HG02973 (cell line): ENCODE measurements around the gene HMCN2.
"Not testable (repeated sequence)": the region's sequence is repeated elsewhere in the genome, so short reads cannot be mapped to it uniquely, and the experiment has no call there.

Experiments used
- ATAC-seq: cut with Tn5 transposase; IDR thresholded peaks from one replicate; pipeline ENCODE4 v1.9.1; 2021; ENCODE audit warnings: moderate library complexity; ENCODE audit not compliant: unreplicated experiment

The HMCN2 gene

GRCh38 chr9:130262771-130263170 lies 2.8 kb upstream of the HMCN2 start:
- ATAC-seq = no peak

- ATAC-seq = no peak
Measured at GRCh38 chr9:130263601-130264413, 1.8 kb upstream of the HMCN2 start.

DNA sequence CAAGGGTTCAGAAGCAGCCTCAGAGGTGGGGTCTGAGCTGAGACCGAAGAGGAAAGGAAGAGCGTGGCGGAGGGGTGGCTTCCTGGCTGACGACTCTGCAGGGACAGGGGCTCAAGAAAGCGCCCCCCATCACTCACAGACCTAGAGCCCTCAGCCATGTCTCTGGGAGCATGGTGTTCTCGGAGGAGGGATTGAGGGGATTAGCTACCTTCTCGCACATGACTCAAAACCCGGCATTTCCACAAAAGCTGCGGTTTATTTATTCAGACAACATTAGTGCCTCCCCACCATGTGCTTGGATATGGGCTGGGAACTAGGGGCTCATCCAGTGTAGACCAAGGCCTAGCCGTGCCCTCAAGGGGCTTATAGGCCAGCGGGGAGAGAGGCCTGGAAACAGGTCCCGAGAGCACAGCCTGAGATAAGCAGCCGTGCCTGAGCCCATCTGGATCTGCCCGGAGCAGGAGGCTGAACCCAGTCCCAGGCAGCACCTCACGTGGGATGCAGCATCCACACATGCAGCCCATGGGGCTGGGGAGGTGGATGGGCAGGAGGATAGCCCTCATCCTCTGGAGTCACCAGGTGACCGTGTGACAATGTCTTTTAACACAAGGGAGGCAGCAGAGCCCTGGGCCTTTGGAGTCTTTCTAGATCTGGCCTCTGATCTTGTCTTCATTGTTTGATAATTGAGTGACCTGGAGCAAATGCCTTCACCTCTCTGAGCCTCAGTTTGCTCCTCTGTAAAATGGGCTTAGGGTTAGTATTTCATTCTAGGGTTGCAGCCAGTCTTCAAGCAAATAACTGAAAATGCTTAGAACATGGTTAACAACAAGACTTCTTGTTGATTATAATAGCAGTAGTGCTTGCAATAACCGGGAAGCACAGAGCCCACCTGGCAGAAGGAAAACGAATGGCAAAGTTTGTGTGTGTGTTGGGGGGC lies 878 bp upstream of the HMCN2 start:
- ATAC-seq = no peak

- no peak for ATAC-seq
Measured at GRCh38 chr9:130266236-130267098, 907 bp downstream of the HMCN2 start.

GRCh38 chr9:130267930-130268329 lies 2.4 kb downstream of the HMCN2 start:
- ATAC-seq = no peak

DNA sequence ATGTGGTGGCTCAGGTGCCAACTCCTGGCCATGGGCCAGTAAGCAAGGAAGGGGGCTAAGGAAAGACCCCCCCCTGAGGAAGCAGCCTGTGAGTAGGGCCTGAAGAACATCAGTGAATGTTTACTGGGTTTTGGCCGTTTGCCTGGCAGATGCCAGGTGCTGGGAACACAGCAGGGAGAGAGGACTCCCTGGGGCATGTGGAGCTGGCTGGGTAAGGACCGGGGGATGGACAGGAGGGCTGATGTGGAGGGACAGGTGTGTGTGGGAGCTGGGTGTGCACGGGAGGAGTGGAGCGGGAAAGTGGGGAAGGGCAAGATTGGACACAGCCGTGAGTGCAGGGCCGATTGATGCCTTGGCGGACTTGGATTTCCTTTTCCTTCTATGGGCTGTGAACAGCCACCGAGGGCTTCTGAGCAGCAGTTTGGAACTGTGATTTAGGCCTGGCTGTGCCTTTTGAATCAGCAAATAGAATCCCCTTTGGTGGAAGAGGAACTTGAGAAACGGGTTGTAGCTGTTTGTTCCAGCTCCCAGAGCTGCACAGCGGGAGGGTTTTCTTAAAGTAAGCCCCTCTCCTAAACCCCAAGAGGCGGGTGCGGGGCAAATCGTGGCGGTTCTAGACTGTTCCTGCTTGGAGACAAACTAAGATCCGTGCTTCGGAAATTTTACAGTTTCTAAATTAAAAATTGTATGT lies 3.1 kb downstream of the HMCN2 start:
- no peak for ATAC-seq

DNA sequence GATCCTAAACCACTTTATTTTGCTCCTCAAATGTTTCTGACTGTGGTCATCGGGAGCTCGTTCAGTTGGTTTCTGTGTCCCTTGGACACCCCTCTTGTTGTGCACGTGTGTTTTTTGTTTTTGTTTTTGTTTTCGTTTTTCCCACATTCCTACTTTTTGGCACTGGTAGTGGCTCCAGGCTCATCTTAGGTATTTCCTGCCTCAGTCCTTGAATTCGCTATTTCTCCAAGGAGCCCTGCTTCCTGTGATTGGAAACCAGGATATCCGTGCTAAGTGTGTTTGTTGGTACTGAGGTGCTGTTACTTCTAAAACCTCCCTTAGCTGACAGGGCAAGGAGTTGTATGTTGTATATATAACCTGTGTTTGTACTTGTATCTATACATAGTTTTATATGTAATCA lies 5.9 kb downstream of the HMCN2 start:
- no peak for ATAC-seq

DNA sequence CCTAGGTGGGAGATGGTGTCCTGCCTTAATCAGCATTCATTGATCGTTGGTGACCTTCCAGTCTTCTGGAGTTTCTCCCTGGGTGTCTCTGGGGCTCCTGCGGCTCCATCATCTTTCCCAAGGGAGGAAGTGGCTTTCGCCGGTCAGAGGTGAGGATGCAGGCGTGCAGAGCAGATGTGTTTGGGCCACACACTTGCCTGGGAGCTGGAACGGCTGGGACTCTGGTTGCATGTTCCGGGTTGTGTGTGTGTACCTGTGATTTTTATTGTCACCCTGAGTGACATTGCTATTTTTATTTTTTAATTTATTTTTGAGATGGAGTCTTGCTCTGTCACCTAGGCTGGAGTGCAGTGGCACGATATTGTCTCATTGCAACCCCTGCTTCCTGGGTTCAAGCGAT lies 9.6 kb downstream of the HMCN2 start:
- ATAC-seq = no peak

DNA sequence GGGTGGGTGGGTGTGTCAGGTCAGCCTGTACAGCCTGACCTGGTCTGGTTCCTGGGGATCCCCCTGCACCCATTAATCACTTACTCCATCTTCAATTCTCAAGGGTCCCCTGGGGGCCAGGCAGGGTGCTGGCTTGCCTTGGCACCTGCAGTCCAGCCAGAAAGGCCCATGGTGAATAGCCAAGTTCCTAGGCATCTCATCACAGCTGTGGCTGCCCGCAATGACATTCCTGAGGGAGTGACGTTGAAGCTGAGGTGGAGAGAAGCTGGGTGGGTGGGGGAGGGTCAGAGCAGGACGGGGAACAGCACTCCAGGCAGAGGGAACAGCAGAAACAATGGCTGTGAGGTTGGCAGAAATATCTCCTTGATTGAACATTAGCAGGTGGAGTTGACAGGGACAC lies 10.6 kb downstream of the HMCN2 start:
- no peak for ATAC-seq

GRCh38 chr9:130276955-130277354 lies 11.4 kb downstream of the HMCN2 start:
- no peak for ATAC-seq

- ATAC-seq = not testable (repeated sequence)
Measured at GRCh38 chr9:130277525-130277924, 12.0 kb downstream of the HMCN2 start.

DNA sequence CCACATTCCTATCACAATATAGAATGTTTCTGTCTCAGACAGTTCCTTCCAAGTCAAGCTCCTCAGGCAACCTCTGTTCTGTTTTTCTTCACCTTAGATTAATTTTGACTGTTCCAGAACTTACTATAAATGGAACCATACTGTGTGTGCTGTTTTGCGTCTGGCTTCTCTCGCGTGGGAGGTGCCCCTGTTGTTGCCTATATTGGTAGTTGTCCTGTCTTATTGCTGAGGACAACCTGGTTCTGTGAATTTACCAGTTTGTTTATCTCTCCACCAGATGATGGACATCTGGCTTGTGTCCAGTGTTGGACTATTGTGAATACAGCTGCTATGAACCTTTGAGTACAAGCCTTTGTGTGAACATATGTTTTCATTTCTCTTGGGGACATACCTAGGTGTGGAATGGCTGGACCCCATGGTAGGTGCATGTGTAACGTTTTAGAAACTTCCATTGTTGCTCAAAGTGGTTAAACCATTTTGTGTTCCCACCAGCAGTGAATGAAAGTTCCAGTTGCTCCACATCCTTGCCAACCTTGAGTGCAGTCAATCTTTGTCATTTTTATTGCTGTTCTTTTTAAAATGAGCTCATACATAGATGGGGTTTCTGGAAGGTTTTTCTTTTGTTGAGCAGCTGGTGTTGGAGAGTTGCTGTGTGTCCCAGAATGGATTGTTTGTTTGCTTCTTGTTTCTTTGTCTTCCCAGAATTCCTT lies 18.1 kb downstream of the HMCN2 start:
- no peak for ATAC-seq

DNA sequence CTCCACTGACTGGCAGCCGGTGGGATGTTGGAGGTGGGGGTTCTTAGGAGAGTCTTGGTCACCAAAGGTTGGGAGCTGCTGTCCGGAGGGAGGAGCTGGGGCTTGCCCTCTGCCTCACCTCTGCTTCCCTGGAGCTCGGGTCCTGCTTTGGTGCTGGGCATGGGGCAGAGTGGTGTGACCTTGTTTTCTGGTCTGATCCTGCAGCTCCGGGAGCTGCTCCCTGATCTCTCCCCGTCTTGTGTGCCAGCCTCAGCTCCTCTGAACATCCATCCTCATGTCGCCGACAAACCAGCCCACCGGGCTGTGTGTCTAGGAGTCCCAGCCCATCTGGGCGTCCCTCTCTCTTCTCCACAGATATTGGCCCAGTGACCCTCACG lies 18.7 kb downstream of the HMCN2 start:
- ATAC-seq = no peak

DNA sequence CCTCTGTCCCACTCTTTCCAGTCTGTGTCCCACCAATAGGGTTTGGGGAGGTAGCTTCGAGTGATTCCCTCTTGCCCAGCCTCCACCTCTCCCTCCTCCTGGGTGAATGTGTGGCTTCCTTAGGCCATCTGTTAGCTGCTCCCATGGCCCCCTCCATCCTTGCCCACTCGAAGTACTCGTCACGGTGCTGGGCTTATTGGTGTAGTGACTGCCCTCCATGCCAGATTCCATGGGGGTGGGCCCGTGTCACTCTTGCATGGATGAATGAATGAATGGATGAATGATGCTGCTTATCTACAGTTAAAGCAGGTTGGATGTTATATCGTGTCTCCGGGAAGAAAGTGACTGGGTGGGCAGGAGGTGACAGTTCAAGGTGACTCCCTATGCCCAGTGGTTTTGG lies 19.1 kb downstream of the HMCN2 start:
- ATAC-seq = no peak

DNA sequence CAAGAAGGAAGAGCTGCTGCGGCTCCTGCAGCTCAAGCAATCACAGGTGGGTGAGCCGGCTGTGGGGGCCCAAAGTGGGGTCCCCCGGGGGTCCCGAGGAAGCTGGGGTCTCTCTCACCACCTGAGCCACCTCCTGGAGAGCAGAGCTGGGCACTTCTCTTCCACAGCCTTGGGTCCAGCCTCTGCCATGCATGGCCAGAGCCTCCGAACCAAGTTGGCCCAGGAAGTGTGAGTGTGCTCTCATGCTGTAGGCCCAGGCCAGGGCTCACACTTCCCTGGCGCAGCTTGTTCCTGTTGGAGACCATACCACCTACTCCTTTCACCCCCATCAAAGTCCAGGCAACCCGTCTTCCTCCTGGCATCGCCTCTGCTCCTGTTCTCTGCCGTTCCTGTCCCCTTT lies 19.7 kb downstream of the HMCN2 start:
- no peak for ATAC-seq

GRCh38 chr9:130286072-130286770 lies 20.7 kb downstream of the HMCN2 start:
- no peak for ATAC-seq

GRCh38 chr9:130286781-130287428 lies 21.3 kb downstream of the HMCN2 start:
- ATAC-seq = no peak

DNA sequence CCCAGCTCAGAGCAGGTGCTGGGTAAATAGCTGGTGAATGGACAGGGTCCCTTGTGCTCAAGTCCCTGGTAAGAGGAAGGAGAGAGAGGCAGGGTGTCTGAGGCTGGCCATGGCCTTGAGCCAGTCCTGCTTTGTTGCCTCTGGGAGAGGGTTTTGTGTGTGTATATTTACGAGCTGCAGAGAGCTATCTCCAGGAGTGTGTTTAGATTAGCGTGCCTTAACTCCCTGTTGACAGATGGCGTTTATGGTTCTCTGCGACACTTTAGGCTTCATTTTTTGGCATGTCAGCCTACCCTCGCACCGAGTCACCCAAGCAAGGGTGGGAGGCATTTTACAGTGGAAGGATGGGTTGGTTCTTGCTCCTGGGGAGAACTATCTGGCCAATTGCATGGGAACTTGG lies 22.2 kb downstream of the HMCN2 start:
- no peak for ATAC-seq

DNA sequence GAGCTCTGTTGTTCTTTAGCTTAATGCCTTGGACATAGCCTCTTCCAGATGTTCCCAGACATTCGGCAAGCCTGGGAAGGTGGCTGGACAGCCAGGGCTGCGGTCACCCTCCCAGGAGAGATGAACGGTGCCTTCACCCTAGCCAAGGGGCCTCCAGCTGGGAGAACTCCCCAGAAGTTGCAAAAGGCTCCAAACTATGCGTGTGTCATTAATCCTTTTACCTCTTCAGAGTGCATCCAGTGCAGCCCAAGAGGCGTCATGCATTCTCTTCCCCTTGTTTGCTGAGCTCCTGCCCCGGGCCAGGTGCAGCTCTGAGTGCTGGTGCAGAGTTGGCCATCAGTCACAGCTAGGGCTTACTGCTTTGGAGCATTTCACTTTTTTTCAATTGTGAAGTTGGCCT lies 22.8 kb downstream of the HMCN2 start:
- ATAC-seq = no peak
